ENCODE measurements around the gene MPO.

MPO gene

GRCh38 chr17:58289869-58290268, 9.1 kb upstream of the MPO start:
- Histone ChIP-seq H3K4me1 (ENCODE audit: insufficient read depth, low read length) (no peaks in the 10 kb centered on the region), H3K9me3 (ENCODE audit: low read length) (no peaks in the 10 kb centered on the region), H3K36me3 (ENCODE audit: insufficient read depth, low read length) (no peaks in the 10 kb centered on the region), H3K27me3 (ENCODE audit: insufficient read depth, low read length) (peaks cover 4% of the 10 kb centered on the region), H3K4me3 (ENCODE audit: low read length) (no peak overlapping the region), H2AFZ (ENCODE audit: low read depth, low read length) (no peak overlapping the region)

DNA sequence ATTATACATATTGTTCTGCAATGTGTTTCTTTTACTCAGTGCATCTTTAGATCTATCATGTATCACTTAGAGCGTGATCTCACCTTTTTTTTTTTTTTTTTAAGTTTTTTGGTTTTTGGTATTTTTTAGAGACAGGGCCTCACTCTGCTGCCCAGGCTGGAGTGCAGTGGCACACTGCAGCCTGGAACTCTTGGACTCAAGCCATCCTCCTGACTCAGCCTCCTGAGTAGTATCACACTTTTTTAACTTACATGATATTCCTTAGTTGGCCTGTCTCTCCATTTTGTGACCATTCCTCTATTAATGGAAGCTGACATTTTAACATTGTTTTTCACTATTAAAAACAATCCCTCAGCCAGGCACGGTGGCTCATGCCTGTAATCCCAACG, 4.7 kb upstream of the MPO start:
- Histone ChIP-seq H3K27me3 (ENCODE audit: insufficient read depth, low read length) (peaks cover 7% of the 10 kb centered on the region), H2AFZ (ENCODE audit: low read depth, low read length) (no peak overlapping the region), H3K4me3 (ENCODE audit: low read length) (no peak overlapping the region), H3K36me3 (ENCODE audit: insufficient read depth, low read length) (no peaks in the 10 kb centered on the region), H3K4me1 (ENCODE audit: insufficient read depth, low read length) (no peaks in the 10 kb centered on the region), H3K9me3 (ENCODE audit: low read length) (no peaks in the 10 kb centered on the region)

GRCh38 chr17:58284613-58285421, 4.1 kb upstream of the MPO start:
- Histone ChIP-seq H2AFZ (ENCODE audit: low read depth, low read length) (no peak overlapping the region), H3K9me3 (ENCODE audit: low read length) (no peaks in the 10 kb centered on the region), H3K4me1 (ENCODE audit: insufficient read depth, low read length) (no peaks in the 10 kb centered on the region), H3K36me3 (ENCODE audit: insufficient read depth, low read length) (no peaks in the 10 kb centered on the region), H3K27me3 (ENCODE audit: insufficient read depth, low read length) (peaks cover 9% of the 10 kb centered on the region), H3K4me3 (ENCODE audit: low read length) (no peak overlapping the region)

DNA sequence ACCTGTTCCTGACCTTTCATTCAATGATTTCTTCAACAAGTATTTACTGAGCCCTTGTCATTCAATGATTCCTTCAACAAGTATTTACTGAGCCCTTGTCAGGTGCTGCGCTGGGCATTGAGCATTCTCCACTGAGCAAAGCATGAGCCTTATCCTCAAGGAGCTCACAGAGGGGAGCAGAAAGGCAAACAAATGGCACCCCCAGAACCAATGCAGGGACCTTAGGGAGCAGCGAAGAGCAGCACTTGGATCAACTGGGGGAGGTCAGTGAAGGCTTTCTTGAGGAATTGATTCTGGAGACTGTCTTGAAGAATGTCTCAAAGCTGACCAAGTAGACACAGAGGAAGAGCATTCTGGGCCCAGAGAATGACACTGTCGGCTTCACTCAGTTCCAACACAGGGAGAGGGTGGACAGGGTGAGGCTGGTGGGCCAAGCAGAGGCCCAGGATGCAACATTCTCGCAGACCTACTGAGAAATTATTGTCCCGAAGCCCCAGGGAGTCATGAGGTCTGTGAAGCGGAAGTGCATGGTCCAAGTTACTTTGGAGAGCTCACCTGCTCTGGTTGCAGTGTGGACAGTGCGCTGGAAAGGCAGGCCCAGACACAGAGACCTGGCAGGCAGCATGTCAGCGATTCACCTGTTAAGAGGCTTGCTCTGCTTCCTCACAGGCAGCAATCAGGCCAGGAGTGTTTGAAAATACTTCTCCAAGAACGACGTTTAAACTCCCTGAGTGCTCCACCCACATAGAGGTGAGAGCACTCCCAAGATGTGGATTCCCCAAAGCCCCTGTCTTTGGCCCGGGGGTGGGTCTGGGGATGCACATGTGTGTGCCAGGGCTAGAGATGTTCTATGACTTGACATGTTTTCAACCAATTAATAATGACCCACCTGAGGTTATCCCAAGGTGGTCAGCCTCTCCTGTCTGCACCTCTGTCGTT, 3.2 kb upstream of the MPO start:
- no peaks in the 10 kb centered on the region for H3K4me1 ChIP-seq (ENCODE audit: insufficient read depth, low read length)
- H3K4me3 ChIP-seq (ENCODE audit: low read length): no peak overlapping the region
- H3K36me3 ChIP-seq (ENCODE audit: insufficient read depth, low read length): no peaks in the 10 kb centered on the region
- H2AFZ ChIP-seq (ENCODE audit: low read depth, low read length): no peak overlapping the region
- H3K9me3 ChIP-seq (ENCODE audit: low read length): no peaks in the 10 kb centered on the region
- H3K27me3 ChIP-seq (ENCODE audit: insufficient read depth, low read length): peaks cover 12% of the 10 kb centered on the region

DNA sequence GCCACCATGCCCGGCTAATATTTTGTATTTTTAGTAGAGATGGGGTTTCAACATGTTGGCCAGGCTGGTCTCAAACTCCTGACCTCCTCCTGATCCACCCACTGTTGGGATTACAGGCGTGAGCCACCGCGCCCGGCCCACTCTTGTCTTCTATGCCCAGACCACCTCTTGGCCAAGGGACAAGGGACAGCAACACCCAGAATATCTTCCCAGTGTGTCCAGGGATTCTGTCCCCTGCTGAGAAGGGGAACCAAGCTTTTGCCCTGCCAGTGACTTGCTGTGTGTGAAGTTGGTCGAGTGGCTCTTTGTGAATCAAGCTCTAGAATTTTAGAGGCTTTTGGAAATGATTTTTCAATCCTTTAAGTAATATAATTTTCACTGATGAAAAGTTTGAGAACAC, 1.7 kb upstream of the MPO start:
- Histone ChIP-seq H3K27me3 (ENCODE audit: insufficient read depth, low read length) (peaks cover 23% of the 10 kb centered on the region), H3K4me1 (ENCODE audit: insufficient read depth, low read length) (no peaks in the 10 kb centered on the region), H3K36me3 (ENCODE audit: insufficient read depth, low read length) (no peaks in the 10 kb centered on the region)

DNA sequence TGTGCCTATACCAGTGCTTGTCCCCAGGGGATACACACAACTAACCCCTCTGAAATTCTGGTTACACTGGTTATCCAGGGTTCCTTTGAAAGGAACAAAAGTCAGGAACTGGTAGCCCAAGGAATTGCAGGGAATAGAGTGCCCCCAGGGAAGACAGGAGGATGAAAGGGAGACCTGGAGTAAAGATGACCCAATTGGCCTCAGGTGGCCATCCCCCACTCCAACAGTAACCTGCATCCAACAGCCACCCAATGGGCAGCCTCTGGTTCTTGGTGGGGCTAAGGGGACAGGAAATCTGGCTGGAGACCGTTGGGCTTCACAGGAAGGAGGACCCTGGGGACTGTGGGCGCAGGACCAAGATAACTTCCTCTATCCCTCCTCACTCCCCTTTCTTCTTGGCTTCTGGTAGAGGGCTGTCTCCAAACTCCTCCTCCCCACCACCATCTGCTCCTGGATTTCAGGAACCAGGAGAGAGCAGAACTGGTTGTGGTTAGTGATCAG, 826 bp upstream of the MPO start:
- H2AFZ ChIP-seq (ENCODE audit: low read depth, low read length): no peak overlapping the region
- H3K9me3 ChIP-seq (ENCODE audit: low read length): no peaks in the 10 kb centered on the region
- no peaks in the 10 kb centered on the region for H3K4me1 ChIP-seq (ENCODE audit: insufficient read depth, low read length)
- H3K4me3 ChIP-seq (ENCODE audit: low read length): no peak overlapping the region
- no peaks in the 10 kb centered on the region for H3K36me3 ChIP-seq (ENCODE audit: insufficient read depth, low read length)
- H3K27me3 ChIP-seq (ENCODE audit: insufficient read depth, low read length): peaks cover 23% of the 10 kb centered on the region

More for the DNA sequence above, 1.7 kb upstream of the MPO start:
- no peak overlapping the region for H3K4me3 ChIP-seq (ENCODE audit: low read length)
- no peak overlapping the region for H2AFZ ChIP-seq (ENCODE audit: low read depth, low read length)
- H3K9me3 ChIP-seq (ENCODE audit: low read length): no peaks in the 10 kb centered on the region

DNA sequence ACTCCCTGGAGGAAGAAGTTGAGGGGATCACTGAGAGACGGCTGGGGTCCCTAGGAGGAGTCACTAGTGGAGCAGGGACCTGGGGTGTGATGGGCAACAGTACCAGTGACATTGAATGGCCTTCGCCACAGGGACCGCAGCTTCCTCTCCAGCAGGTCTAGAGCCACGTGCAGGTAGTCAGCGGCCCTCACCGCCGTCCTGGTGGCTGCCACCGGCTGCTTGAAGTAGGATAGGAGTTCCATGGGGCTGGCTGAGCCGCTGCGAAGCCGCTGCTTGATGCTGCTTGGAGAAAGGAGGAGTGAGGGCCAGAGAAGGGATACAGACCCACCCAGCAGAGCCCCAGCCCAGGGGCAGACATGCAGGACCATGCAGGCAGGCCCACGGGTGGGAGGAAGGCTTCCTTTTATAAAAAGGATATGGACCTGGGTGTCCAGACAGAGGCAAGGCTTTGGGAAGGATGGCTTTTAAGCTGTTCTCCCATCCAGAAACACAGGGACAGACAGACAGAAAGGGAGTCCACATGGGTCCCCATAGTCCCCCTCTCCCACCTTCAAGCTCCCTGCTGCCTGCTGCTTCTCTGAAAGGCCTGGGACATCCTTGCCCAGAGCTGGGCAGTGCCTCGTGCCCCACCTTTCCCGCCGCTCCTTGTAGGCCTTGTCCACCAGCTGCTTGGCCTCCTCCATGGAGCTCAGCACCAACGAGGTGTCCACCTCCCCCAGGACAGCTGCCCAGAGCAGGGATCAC, 827 bp downstream of the MPO start:
- Histone ChIP-seq H3K4me3 (ENCODE audit: low read length) (no peak overlapping the region), H2AFZ (ENCODE audit: low read depth, low read length) (no peak overlapping the region), H3K9me3 (ENCODE audit: low read length) (no peaks in the 10 kb centered on the region), H3K36me3 (ENCODE audit: insufficient read depth, low read length) (no peaks in the 10 kb centered on the region), H3K4me1 (ENCODE audit: insufficient read depth, low read length) (no peaks in the 10 kb centered on the region), H3K27me3 (ENCODE audit: insufficient read depth, low read length) (peaks cover 23% of the 10 kb centered on the region)

- Histone ChIP-seq H3K36me3 (ENCODE audit: insufficient read depth, low read length) (no peaks in the 10 kb centered on the region), H2AFZ (ENCODE audit: low read depth, low read length) (no peak overlapping the region), H3K4me1 (ENCODE audit: insufficient read depth, low read length) (no peaks in the 10 kb centered on the region), H3K9me3 (ENCODE audit: low read length) (no peaks in the 10 kb centered on the region), H3K27me3 (ENCODE audit: insufficient read depth, low read length) (peaks cover 22% of the 10 kb centered on the region), H3K4me3 (ENCODE audit: low read length) (no peak overlapping the region)
Measured at GRCh38 chr17:58279016-58279711, 1.6 kb downstream of the MPO start.

DNA sequence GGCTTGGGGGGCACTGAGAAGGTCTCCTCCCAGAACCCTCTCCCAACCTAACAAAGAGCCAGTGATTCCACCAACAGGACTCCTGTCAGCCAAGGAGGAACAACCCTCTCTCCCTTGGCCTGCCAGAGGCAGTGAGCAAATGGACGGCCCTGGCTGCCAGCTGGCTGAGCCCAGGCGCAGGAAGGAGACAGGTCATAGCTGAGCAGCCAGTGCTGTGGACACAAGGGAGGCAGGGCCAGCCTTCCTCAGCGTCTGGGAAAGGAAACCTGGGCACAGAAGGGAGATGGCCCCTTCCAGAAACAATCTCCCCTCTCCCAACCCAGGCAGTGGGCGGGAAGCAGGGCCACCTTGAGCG, 2.1 kb downstream of the MPO start:
- no peaks in the 10 kb centered on the region for H3K36me3 ChIP-seq (ENCODE audit: insufficient read depth, low read length)
- H2AFZ ChIP-seq (ENCODE audit: low read depth, low read length): no peak overlapping the region
- H3K4me3 ChIP-seq (ENCODE audit: low read length): no peak overlapping the region
- peaks cover 17% of the 10 kb centered on the region for H3K27me3 ChIP-seq (ENCODE audit: insufficient read depth, low read length)
- H3K9me3 ChIP-seq (ENCODE audit: low read length): no peaks in the 10 kb centered on the region
- no peaks in the 10 kb centered on the region for H3K4me1 ChIP-seq (ENCODE audit: insufficient read depth, low read length)

GRCh38 chr17:58277802-58278595, 2.7 kb downstream of the MPO start:
- Histone ChIP-seq H3K27me3 (ENCODE audit: insufficient read depth, low read length) (peaks cover 16% of the 10 kb centered on the region), H2AFZ (ENCODE audit: low read depth, low read length) (no peak overlapping the region), H3K4me1 (ENCODE audit: insufficient read depth, low read length) (no peaks in the 10 kb centered on the region), H3K4me3 (ENCODE audit: low read length) (no peak overlapping the region), H3K9me3 (ENCODE audit: low read length) (no peaks in the 10 kb centered on the region), H3K36me3 (ENCODE audit: insufficient read depth, low read length) (no peaks in the 10 kb centered on the region)

DNA sequence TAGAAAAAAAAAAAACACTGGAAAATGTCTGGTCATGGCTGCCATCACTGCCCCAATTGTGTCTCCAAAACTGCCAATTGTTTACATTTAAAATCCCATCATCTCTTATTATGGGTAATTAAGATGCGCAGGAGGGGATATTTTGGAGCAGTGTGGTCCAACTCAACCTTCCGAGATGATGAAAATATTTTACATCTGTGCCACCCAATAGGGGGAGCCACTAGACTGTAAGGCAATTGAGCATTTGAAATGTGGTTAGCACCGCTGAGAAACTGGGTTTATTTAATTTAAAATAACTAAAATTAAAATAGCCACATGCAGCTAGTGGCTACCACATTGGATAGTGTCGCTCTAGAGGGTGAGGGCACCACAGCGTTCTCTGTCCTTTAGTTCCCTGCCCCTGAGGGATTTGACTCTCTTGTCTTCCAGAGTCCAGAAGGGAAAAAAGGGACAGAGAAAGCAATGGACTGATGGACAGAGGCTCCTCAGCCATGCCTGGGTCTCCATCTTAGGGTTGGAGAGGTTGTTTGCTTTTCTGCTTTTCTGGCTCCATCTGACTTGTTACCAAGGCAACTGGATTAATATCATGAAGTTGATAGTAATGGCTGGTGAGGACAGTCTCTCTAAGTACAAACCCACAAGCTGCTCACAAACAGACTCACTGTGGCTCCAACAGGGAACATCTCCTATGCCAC, 3.5 kb downstream of the MPO start:
- Histone ChIP-seq H3K9me3 (ENCODE audit: low read length) (no peaks in the 10 kb centered on the region), H2AFZ (ENCODE audit: low read depth, low read length) (no peak overlapping the region), H3K36me3 (ENCODE audit: insufficient read depth, low read length) (no peaks in the 10 kb centered on the region), H3K4me1 (ENCODE audit: insufficient read depth, low read length) (no peaks in the 10 kb centered on the region), H3K4me3 (ENCODE audit: low read length) (no peak overlapping the region), H3K27me3 (ENCODE audit: insufficient read depth, low read length) (peaks cover 16% of the 10 kb centered on the region)
